NT2/D1 (cell line): Measurements from ENCODE around the gene XIRP1.

ENCODE experiments used
- DNase-seq: peaks from one replicate; pipeline ENCODE4 v3.0.0-alpha.2; 2011; ENCODE audit warnings: low read depth, low spot score
- H3K27me3 ChIP-seq: 2 replicates; pipeline ENCODE4 v1.6.0; 2011; ENCODE audit warnings: mild to moderate bottlenecking; ENCODE audit not compliant: insufficient read length, insufficient read depth
- H3K36me3 ChIP-seq: 2 replicates; pipeline ENCODE4 v1.6.1; 2011; ENCODE audit warnings: mild to moderate bottlenecking, low read length, mixed read lengths; ENCODE audit not compliant: insufficient read depth, insufficient read length
- H3K4me1 ChIP-seq: 2 replicates; pipeline ENCODE4 v1.5.1; 2011; ENCODE audit not compliant: insufficient read depth, insufficient read length
- H3K4me3 ChIP-seq: 2 replicates; pipeline ENCODE4 v1.5.1; 2011; ENCODE audit warnings: low read depth; ENCODE audit not compliant: insufficient read length
- H3K9ac ChIP-seq: 2 replicates; pipeline ENCODE4 v1.6.0; 2011; ENCODE audit warnings: low read depth; ENCODE audit not compliant: insufficient read length
- H3K9me3 ChIP-seq: 2 replicates; pipeline ENCODE4 v1.5.1; 2011; ENCODE audit warnings: mild to moderate bottlenecking, low read length; ENCODE audit not compliant: insufficient read depth
- SUZ12 ChIP-seq: IDR thresholded peaks from 2 replicates; pipeline ENCODE4 v1.6.1; 2011; ENCODE audit not compliant: insufficient read length, insufficient read depth; ENCODE audit errors: extremely low read depth
- YY1 ChIP-seq: IDR thresholded peaks from 2 replicates; pipeline ENCODE4 v1.6.1; 2011; ENCODE audit not compliant: insufficient read length, insufficient read depth
- ZNF274 ChIP-seq: IDR thresholded peaks from 2 replicates; pipeline ENCODE4 v1.6.1; 2011; ENCODE audit warnings: mild to moderate bottlenecking, low read depth, low read length

Gene XIRP1

GRCh38 chr3:39209329-39209970, 17.1 kb upstream of the XIRP1 start:
- no peak for DNase-seq
- Histone ChIP-seq H3K9ac (no peak overlapping the region), H3K4me3 (no peak overlapping the region), H3K36me3 (no peaks in the 10 kb centered on the region), H3K4me1 (no peaks in the 10 kb centered on the region), H3K27me3 (no peaks in the 10 kb centered on the region), H3K9me3 (peaks cover 7% of the 10 kb centered on the region; the same call in 1 of the 2 replicates)
- no peak for TF ChIP-seq ZNF274
- TF ChIP-seq YY1, result no peak
- no peak for TF ChIP-seq SUZ12

GRCh38 chr3:39208463-39209055, 16.2 kb upstream of the XIRP1 start:
- Histone ChIP-seq H3K9me3 (peaks cover 7% of the 10 kb centered on the region; the same call in 1 of the 2 replicates), H3K36me3 (no peaks in the 10 kb centered on the region), H3K4me3 (no peak overlapping the region), H3K4me1 (no peaks in the 10 kb centered on the region), H3K9ac (no peak overlapping the region), H3K27me3 (no peaks in the 10 kb centered on the region)
- TF ChIP-seq YY1, result no peak
- no peak for TF ChIP-seq SUZ12
- no peak for TF ChIP-seq ZNF274
- no peak for DNase-seq

DNA sequence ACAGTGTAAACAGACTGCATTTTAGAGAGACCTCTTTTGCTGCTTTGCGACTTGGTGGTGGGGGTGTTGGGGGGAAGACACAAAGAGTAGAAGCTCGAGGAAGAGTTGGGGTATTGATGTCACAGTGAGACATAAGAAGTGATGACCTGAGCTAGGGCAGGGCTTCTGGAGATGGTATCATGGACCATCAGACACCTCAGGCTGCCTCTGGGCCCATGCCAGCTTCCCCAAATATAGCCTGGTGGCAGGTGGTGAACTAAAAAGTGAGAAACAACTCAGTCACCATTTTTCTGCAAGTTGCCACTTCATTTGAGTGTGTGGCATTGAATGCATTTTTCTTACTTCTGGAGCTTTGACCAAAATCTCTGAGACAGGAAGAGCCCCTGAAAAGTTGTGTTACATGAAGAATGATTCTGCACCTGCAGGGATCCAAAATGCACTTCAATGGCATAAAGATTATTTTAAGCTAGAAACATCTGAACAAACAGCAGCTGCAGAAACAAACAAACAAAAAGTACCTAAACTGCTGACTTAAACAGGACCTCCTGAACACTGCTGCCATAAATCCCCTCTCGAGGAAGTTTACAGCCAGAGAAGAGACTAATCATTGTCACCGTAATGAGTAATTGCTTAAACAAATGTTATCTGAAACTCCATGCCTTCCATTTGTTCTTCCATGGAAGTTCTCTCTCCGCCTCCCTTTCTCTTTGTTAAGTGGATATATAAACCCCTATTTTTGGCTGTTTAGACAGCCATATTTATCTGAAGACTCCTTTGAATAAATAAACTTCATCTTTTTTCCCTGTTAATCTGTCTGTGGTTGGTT, 15.2 kb upstream of the XIRP1 start:
- no peak overlapping the region for H3K9ac ChIP-seq
- no peak for TF ChIP-seq SUZ12
- no peak for TF ChIP-seq YY1
- TF ChIP-seq ZNF274, result no peak
- DNase-seq, result no peak

DNA sequence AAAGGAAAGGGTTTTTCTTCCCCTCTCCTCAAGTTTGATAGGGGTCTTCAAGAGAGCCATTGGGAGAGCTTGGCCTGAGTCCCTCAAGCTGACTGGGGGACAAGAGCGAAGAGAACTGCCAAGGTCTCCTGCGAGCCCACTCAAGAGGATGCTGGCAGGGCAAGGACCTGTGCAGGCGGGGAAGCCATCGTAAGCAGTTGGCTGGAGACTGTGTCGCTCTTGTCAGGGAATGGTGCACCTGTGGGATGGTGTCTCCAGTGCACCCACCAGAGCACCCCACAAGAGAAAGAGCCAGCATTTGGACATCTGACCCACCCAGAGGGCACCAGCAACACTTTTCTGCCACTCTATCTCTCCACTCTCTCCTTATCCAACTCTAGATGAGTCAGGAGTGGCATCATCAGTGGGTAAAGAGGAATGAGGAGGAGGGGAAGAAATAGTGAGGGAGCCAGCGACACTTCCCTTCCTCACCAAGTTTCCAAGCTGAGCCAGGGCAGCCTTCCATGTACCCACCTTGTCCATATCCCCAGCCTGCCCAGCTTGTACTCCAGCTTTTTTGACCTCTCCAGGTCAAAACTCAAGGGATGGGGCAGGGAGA, 13.6 kb upstream of the XIRP1 start:
- no peak overlapping the region for H3K9ac ChIP-seq
- H3K27me3 ChIP-seq, result peaks cover 2% of the 10 kb centered on the region
- peaks cover 7% of the 10 kb centered on the region; the same call in 1 of the 2 replicates for H3K9me3 ChIP-seq
- DNase-seq, result no peak
- H3K4me1 ChIP-seq, result no peaks in the 10 kb centered on the region
- H3K36me3 ChIP-seq, result no peaks in the 10 kb centered on the region
- no peak overlapping the region for H3K4me3 ChIP-seq
- TF ChIP-seq ZNF274 (no peak), YY1 (no peak), SUZ12 (no peak)

More for the DNA sequence above, 15.2 kb upstream of the XIRP1 start:
- Histone ChIP-seq H3K9me3 (peaks cover 7% of the 10 kb centered on the region; the same call in 1 of the 2 replicates), H3K36me3 (no peaks in the 10 kb centered on the region), H3K4me1 (no peaks in the 10 kb centered on the region), H3K27me3 (peaks cover 2% of the 10 kb centered on the region), H3K4me3 (no peak overlapping the region)

- Histone ChIP-seq H3K4me1 (no peaks in the 10 kb centered on the region), H3K4me3 (no peak overlapping the region), H3K9me3 (peaks cover 7% of the 10 kb centered on the region; the same call in 1 of the 2 replicates), H3K9ac (no peak overlapping the region), H3K36me3 (no peaks in the 10 kb centered on the region), H3K27me3 (peaks cover 2% of the 10 kb centered on the region)
- no peak for DNase-seq
- TF ChIP-seq ZNF274 (no peak), SUZ12 (no peak)
These were observed 12.7 kb upstream of the XIRP1 start for GRCh38 chr3:39205131-39205530.

DNA sequence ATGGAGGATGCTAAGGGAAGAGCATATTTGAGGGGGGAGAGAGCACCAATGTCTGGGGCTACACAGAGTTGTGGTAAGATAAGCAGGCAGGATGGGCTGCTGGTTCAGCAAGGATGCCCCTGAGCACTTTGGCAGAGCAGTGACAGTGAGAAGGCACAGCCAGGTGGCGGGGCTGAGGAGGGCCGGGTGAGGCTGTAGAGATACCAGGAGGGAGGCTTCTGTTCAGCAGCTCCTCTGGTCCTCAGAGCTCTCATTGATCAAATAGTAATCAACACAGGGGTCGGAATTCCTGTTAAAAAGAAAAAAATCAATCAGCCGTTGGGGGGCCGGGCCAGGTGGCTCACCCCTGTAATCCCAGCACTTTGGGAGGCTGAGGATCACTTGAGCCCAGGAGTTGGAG, 11.5 kb upstream of the XIRP1 start:
- DNase-seq, result no peak
- Histone ChIP-seq H3K4me3 (no peak overlapping the region), H3K27me3 (peaks cover 2% of the 10 kb centered on the region), H3K9ac (no peak overlapping the region), H3K9me3 (no peaks in the 10 kb centered on the region; the same call in 1 of the 2 replicates), H3K4me1 (no peaks in the 10 kb centered on the region), H3K36me3 (no peaks in the 10 kb centered on the region)
- TF ChIP-seq YY1, result no peak
- TF ChIP-seq ZNF274, result no peak
- TF ChIP-seq SUZ12, result no peak
